HT-29 (cell line): ENCODE data around the gene SLC22A23. TPM values are rescaled to one million over a fixed set of nuclear protein-coding genes. Genes with fewer than 3 reads are reported as not detected.

Source experiments
- DNase-seq: peaks from one replicate; pipeline ENCODE4 v3.0.0-alpha.2; 2015; ENCODE audit warnings: low spot score
- total RNA-seq: library from RNA; depleted of rRNA; stranded (reverse); fragments of >200 nt; shearing (Covaris generic); gene quantifications from 2 replicates; pipeline ENCODE4 v1.2.3, GENCODE V29; 2014

Gene SLC22A23
- total RNA-seq, 1 experiment from 2014 or later: 10.8 TPM

- no peak for DNase-seq
Observed at GRCh38 chr6:3320238-3320811, 136.5 kb downstream of the SLC22A23 start.

- DNase-seq: no peak
Observed at GRCh38 chr6:3319610-3320200, 137.1 kb downstream of the SLC22A23 start.

- DNase-seq: no peak
Observed at GRCh38 chr6:3318821-3319540, 137.9 kb downstream of the SLC22A23 start.

DNA sequence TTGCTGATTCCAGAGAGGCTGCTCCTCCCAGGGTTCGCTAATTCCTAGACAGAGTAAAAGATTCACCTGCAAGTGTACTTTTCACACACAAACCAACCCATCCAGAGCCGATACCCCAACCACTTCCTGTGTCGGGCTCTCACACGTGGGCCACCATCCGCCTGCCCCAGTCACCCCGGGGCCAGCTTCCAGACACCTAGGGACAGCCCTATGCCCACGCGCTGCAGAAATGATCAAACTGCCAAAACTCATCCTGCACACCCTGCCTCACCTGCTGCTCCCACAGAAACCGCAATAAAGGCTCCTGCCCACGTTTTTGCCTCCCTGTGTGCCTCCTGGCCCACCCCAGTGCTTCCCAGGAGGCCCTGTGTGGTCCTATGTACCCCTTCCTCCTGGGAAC, 138.6 kb downstream of the SLC22A23 start:
- DNase-seq: no peak

DNA sequence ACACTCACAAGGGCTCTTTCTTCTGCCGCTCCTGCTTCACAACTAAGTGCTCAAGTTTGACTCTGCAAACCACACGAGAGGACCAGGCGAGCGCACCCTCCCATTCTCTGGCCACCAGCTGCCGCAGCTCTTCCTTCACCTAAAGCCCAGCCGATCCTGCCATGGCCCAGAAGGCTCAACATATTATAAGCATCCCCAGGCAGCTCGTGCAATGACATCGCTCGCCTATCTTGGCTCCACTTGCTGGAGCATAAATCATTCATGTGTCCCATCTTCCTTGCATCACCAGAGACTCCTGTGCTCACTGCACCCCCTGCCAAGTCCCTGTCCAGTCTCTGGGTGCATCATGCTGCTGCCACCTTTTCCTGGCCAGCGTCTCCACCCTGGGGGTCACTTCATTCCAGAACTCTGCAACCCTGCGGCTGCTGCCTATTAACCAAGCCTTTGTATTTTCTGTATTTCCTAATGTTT, 139.1 kb downstream of the SLC22A23 start:
- DNase-seq: no peak

GRCh38 chr6:3316818-3317217, 140.0 kb downstream of the SLC22A23 start:
- DNase-seq: no peak

GRCh38 chr6:3316331-3316730, 140.5 kb downstream of the SLC22A23 start:
- DNase-seq: no peak

DNA sequence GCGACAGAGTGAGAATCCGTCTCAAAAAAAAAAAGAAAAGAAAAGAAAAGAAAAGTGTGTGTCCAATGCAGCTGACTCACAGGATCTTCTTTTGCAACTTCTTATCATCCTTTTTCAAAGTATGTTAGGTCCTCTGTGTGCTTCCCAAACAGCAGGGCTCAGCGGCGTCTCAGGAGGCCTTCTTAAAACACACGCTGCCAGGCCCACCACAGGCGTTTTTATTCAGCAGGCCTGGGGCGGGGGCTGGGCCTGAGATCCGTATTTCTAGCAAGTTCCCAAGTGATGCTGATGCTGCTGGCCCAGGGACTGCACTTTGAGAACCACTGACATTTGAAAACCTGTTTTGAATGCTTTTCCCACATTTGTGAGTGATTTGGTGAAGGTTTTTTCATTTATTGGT, 141.0 kb downstream of the SLC22A23 start:
- DNase-seq: no peak

DNA sequence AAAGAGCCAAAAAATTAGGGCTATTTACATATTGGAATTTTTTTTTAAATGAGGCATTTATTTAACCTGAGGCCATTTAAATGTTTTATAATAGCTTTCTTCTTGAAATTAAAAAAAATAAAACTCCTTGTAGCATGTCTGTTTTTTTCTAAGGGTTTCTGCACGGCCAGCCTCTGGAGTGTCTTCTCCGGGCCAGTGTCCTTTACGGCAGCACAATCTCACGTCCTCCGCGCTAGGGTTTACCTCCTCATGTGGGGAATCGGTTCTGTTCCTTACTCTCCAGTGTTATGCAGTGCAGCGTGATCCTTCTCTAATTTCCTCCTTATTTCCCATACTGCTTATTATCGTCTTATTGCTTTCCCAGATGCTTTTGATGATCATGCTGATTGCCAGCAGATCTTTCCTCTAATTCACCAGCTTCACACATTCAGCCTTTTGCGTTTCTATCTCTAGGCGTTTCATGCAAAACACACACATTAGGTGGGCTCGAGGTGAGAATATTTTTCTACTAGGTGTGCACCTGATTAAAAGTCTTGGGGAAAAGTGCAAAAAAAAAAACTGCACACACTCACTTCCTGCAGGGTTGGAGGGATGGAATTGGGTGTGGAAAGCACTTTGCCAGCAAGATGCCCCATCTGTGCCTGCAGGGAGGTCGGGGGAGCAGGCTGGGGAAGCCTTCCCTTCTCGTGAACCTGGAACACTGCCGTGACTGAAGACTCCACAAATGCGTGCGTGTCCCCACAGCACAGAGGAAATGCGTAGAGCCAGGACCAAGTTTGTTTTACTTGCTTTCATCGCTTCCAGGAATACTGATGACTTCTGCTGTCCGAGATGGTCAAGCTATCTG, 142.0 kb downstream of the SLC22A23 start:
- no peak for DNase-seq

DNA sequence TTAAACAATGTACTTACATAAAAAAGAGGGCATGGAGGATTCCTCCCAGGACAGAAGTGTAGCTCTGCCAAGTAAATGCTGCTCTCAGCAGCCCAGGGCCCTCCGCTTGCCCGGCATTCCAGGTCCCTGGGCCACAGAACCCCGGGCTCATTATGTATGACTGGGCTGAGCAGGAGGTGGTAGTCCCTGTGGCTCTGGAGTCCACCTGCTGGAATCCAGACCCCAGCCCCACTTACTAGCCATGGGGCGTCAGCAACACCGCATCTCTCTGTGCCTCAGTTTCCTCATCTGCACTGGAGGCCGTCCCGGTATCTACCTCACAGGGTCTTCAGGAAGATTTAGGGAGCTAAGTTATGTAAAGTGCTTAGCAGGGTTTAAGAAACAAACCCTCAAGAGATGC, 142.7 kb downstream of the SLC22A23 start:
- DNase-seq: no peak

GRCh38 chr6:3312604-3313231, 144.1 kb downstream of the SLC22A23 start:
- no peak for DNase-seq

DNA sequence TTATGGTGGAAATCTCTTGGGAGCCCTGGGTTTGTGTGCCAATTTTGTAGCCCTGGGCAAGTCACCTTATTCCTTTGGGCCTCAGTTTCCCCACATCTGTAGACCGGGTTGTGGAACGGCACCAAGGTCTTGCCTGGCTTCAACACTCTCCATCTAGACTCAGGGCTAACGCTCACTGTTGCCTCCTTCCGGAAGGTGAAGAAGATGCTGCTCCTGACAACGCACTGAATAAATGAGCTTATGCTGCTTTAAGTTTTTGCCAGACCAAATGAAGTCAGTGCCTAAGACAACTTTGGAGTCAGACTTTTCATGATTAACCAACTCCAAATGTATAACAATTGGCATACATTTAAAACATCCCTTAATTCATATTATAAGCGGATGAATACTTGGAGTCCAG, 145.0 kb downstream of the SLC22A23 start:
- no peak for DNase-seq

DNA sequence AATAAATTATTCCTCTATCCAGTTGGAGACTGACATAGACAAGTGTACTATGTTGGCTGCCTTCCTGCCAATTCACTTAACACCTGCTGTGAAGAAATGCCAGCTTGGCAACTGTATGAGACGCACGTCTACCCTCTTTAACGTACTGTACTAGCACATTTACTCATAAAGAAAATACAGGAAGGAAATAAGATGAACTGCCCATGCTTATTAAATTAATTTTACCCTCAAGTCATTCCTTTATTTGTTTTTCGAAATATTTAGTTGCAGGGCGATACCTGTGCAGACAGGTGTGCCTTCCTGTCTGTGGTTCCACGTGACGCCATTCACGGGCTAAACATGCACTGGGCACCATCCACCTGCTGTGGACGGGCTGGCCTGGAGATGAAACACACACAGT, 146.1 kb downstream of the SLC22A23 start:
- no peak for DNase-seq

DNA sequence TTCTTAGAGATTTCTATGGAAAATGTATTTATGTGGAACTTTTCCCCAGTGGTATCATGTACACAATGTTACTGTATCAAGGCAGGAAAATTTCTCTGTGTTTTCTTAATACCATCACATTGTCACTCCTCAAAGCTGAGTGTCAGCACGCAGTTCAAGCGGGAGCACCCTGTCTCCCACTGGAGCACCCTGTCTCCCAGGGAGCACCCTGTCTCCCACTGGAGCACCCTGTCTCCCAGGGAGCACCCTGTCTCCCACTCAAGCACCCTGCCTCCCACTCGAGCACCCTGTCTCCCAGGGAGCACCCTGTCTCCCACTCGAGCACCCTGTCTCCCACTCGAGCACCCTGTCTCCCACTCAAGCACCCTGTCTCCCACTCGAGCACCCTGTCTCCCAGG, 146.8 kb downstream of the SLC22A23 start:
- DNase-seq: no peak

GRCh38 chr6:3309391-3310050, 147.3 kb downstream of the SLC22A23 start:
- DNase-seq: no peak

GRCh38 chr6:3308106-3308505, 148.7 kb downstream of the SLC22A23 start:
- no peak for DNase-seq

DNA sequence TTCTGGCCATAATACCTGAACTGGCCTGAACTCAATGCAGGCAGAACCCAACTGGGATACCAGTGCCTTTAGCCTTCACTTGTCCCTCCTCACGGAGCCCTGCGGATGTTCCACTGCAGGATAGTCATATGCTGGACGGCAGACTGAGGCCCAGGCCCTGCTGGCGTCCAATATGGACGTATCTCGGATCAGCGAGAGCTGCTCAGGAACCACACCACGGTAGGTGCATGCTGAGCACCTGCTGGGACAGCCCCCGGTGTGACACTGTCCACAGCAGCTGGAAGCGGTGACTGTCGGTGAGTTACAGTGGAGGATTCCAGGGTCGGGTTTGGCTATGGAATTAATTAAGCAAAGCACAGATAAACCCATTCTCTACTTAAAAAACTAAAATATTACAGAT, 149.4 kb downstream of the SLC22A23 start:
- DNase-seq: no peak

GRCh38 chr6:3306848-3307247, 150.0 kb downstream of the SLC22A23 start:
- DNase-seq: no peak

DNA sequence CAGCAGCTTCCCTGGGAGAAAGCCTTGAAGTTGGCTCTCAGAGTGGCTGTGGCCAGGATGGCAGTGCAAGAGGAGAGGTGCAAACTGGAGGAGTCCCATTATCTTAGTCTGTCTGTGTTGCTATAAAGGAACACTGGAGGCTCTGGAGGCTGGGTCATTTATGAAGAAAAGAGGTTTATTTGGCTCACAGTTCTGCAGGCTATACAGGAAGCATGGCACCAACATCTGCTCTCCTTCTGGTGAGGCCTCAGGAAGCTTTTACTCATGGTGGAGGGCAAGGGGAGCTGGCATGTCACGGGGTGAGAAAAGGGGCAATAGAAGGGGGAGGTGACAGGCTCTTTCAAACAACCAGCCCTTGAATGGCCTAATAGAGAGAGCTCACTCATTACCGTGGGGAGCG, 151.0 kb downstream of the SLC22A23 start:
- no peak for DNase-seq

DNA sequence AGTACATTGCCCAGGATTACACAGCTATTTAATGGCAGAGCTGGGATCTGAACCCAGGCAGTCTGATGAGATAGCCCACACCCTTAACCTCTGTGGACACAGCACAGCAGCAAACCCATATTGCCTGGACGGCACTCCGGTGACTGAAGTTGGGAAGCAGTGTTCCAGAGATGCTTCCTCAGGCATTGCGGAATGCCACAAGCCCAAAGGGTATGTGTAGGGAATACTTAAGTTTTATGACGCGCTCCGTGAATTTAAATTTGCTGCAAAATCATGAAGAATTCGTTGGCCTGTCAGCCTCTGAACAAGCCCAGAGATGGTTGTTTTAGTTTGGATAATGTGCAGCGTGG, 151.7 kb downstream of the SLC22A23 start:
- DNase-seq: no peak

- DNase-seq: no peak
Observed at GRCh38 chr6:3304500-3305215, 152.2 kb downstream of the SLC22A23 start.
